A673 (cell line): ENCODE measurements around the gene PTK7. TPM values are rescaled to one million over a fixed set of nuclear protein-coding genes. Genes with fewer than 3 reads are reported as not detected.

Experiments used
- BruUV-seq: library from RNA; stranded (reverse); fragments of 400-500 nt; replicated peaks from 2 replicates; lab custom pipeline; 2021; lab: Mats Ljungman, UMichigan
- CTCF ChIA-PET: fragments of 300-600 bp; sonication (Branson Sonifier 250); formaldehyde crosslinking; loops from one replicate; lab custom pipeline; 2022; ENCODE audit warnings: antibody characterized with exemption; lab: Charles Lee
- POLR2A ChIA-PET: fragments of 300-600 bp; sonication (Branson Sonifier 250); formaldehyde crosslinking; loops from one replicate; lab custom pipeline; 2022; ENCODE audit warnings: antibody characterized with exemption; ENCODE audit not compliant: low non-redundant PET; lab: Charles Lee
- DNase-seq: peaks from one replicate; pipeline ENCODE4 v3.0.0-alpha.2; 2015; ENCODE audit warnings: low spot score
- H3K27ac ChIP-seq: fragments of 200-600 bp; sonication (generic); 2 replicates; pipeline ENCODE4 v1.5.1; 2016; ENCODE audit warnings: mixed run types, low read depth, mild to moderate bottlenecking, mixed read lengths, antibody characterized with exemption, low read length; ENCODE audit not compliant: poor library complexity, severe bottlenecking
- H3K27me3 ChIP-seq: fragments of 200-600 bp; sonication (generic); replicated peaks from 2 replicates; pipeline ENCODE4 v1.6.1; 2017; ENCODE audit warnings: mixed run types, low read depth, mild to moderate bottlenecking, mixed read lengths, antibody characterized with exemption, low read length; ENCODE audit not compliant: insufficient read depth, poor library complexity
- H3K36me3 ChIP-seq: fragments of 200-600 bp; sonication (generic); 2 replicates; pipeline ENCODE4 v1.6.1; 2016; ENCODE audit warnings: mixed run types, mild to moderate bottlenecking, mixed read lengths, antibody characterized with exemption, low read length; ENCODE audit not compliant: insufficient read depth, poor library complexity, severe bottlenecking
- H3K4me1 ChIP-seq: fragments of 200-600 bp; sonication (generic); 2 replicates; pipeline ENCODE4 v1.6.1; 2017; ENCODE audit warnings: mixed run types, mild to moderate bottlenecking, mixed read lengths, antibody characterized with exemption, low read length; ENCODE audit not compliant: insufficient read depth, poor library complexity, severe bottlenecking
- H3K4me3 ChIP-seq: fragments of 200-600 bp; sonication (generic); 2 replicates; pipeline ENCODE4 v1.5.1; 2016; ENCODE audit warnings: low read depth, mixed run types, mild to moderate bottlenecking, mixed read lengths, low read length; ENCODE audit not compliant: poor library complexity, severe bottlenecking
- H3K9me3 ChIP-seq: fragments of 200-600 bp; sonication (generic); 2 replicates; pipeline ENCODE4 v1.6.1; 2016; ENCODE audit warnings: mixed run types, low read depth, mild to moderate bottlenecking, mixed read lengths, antibody characterized with exemption, low read length; ENCODE audit not compliant: poor library complexity, severe bottlenecking
- EZH2 ChIP-seq: fragments of 200-600 bp; sonication (generic); IDR thresholded peaks from 2 replicates; pipeline ENCODE4 v1.6.1; 2017; ENCODE audit warnings: borderline replicate concordance, low read depth, mild to moderate bottlenecking, mixed read lengths, antibody characterized with exemption, low read length; ENCODE audit not compliant: poor library complexity, severe bottlenecking
- intact Hi-C: fragments of 100-400 bp; cut with micrococcal nuclease; formaldehyde crosslinking; loops from one replicate; pipeline ENCODE4 v1.10.0; 2022; ENCODE audit not compliant: unreplicated experiment
- total RNA-seq: library from RNA; stranded (reverse); gene quantifications from 2 replicates; pipeline ENCODE4 v1.2.3, GENCODE V29; 2021
- TF ChIP-seq, protein P1 (sequence below): fragments of 300-800, 200-600 bp; sonication (generic); conservative IDR thresholded peaks from 2 replicates; pipeline ENCODE4 v1.5.1; 2017; ENCODE audit warnings: low read depth, mild to moderate bottlenecking, antibody characterized with exemption, low read length, moderate library complexity, mixed read lengths

PTK7 gene
- total RNA-seq, 1 experiment from 2014 or later: 84.5 TPM

DNA sequence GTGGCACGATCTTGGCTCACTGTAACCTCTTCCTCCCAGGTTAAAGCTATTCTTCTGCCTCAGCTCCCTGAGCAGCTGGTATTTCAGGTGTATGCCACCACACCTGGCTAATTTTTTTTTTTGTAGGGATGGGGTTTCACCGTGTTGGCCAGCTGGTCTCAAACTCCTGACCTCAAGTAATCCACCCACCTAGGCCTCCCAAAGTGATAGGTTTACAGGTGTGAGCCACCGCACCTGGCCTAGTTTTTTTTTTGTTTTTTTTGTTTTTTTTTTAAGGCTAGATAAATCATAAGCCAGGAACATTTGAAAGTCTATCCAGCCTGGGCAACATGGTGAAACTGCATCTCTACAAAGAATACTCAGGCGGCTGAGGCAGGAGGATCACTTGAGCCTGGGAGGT lies 43.8 kb upstream of the PTK7 start:
- CTCF ChIA-PET: no interaction called here
- intact Hi-C loops: no loop called here

DNA sequence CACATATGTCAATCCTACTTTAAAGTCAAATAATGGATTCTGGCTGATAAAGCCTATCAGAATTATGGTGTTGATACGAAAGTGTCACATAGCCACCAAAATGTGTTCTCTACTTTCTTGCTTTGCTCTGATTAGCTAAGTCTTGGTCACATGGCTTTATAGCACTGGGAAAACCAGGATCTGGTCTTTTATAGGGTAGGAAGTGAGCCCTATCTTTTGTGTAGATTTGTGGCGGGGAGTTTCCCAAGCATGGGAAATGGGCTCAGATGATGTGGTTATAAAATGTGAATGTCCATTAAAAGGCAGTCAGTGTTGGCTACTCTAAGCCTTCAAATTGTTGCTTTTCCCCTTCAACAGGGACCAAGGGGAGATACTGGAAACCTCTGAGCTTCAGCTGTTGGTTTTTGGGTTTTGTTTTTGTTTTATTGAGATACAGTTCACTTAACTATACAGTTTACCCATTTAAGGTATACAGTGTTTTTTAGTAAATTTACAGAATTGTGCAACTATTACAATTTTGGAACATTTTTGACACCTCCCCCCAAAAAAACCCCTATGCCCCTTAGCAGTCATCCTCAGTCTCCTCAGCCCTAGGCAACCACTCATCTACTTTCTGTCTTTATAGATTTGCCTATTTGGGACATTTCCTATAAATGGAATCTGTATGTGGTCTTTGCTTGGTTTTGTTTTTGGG lies 42.5 kb upstream of the PTK7 start:
- Histone ChIP-seq H3K27me3 (no peaks in the 10 kb centered on the region), H3K4me1 (no peaks in the 10 kb centered on the region), H3K9me3 (no peaks in the 10 kb centered on the region), H3K4me3 (no peak overlapping the region), H3K27ac (no peak overlapping the region), H3K36me3 (peaks cover 56% of the 10 kb centered on the region)
- BruUV-seq: TSS peak; percentile 27
- POLR2A ChIA-PET: interaction anchor here (0.6 kb wide), 1 partner anchor 130 kb away, joined by 3 read pairs; no protein-coding TSS in a partner anchor
- CTCF ChIA-PET: no interaction called here
- TF ChIP-seq, protein P1, sequence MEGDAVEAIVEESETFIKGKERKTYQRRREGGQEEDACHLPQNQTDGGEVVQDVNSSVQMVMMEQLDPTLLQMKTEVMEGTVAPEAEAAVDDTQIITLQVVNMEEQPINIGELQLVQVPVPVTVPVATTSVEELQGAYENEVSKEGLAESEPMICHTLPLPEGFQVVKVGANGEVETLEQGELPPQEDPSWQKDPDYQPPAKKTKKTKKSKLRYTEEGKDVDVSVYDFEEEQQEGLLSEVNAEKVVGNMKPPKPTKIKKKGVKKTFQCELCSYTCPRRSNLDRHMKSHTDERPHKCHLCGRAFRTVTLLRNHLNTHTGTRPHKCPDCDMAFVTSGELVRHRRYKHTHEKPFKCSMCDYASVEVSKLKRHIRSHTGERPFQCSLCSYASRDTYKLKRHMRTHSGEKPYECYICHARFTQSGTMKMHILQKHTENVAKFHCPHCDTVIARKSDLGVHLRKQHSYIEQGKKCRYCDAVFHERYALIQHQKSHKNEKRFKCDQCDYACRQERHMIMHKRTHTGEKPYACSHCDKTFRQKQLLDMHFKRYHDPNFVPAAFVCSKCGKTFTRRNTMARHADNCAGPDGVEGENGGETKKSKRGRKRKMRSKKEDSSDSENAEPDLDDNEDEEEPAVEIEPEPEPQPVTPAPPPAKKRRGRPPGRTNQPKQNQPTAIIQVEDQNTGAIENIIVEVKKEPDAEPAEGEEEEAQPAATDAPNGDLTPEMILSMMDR: no peak
- no peak for TF ChIP-seq EZH2
- no peak for DNase-seq
- intact Hi-C loops: no loop called here

More for the DNA sequence above, 43.8 kb upstream of the PTK7 start:
- no peak overlapping the region for H3K4me3 ChIP-seq
- H3K27ac ChIP-seq: no peak overlapping the region
- POLR2A ChIA-PET: no interaction called here
- DNase-seq: no peak
- TF ChIP-seq EZH2: no peak
- TF ChIP-seq, protein P1: no peak
- no peaks in the 10 kb centered on the region for H3K27me3 ChIP-seq
- H3K9me3 ChIP-seq: no peaks in the 10 kb centered on the region
- H3K4me1 ChIP-seq: no peaks in the 10 kb centered on the region
- BruUV-seq: no TSS peak
- H3K36me3 ChIP-seq: peaks cover 63% of the 10 kb centered on the region

DNA sequence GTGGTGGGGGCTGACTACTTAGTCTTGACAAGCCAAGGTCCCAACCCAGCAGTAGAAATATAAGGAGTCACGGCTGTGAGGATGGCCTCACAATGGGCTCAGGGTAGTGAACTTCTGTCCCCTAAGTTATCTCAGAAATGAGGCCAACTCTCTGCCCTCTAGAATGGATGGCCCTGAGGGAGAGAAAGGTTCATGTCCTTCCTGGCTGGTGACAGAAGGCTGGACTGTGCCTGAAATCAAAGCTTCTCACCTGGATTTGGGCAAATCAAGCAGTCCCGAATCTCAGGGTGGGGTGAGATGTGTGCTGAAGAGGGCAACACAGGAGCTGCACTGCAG lies 42.0 kb upstream of the PTK7 start:
- no peaks in the 10 kb centered on the region for H3K27me3 ChIP-seq
- H3K27ac ChIP-seq: no peak overlapping the region
- no peak for TF ChIP-seq EZH2
- TF ChIP-seq, protein P1: no peak
- no peak for DNase-seq
- BruUV-seq: no TSS peak
- no peaks in the 10 kb centered on the region for H3K4me1 ChIP-seq
- H3K4me3 ChIP-seq: no peak overlapping the region
- CTCF ChIA-PET: no interaction called here
- intact Hi-C loops: no loop called here
- H3K9me3 ChIP-seq: no peaks in the 10 kb centered on the region
- POLR2A ChIA-PET: interaction anchor here (0.6 kb wide), 1 partner anchor 130 kb away, joined by 3 read pairs; no protein-coding TSS in a partner anchor
- peaks cover 50% of the 10 kb centered on the region for H3K36me3 ChIP-seq
